Liver (tissue), 9 donors: Measurements from ENCODE around the gene TXLNG. TPM values are rescaled to one million over a fixed set of nuclear protein-coding genes. Genes with fewer than 3 reads are reported as not detected.

ENCODE experiments used
- DNase-seq: peaks from one replicate; pipeline ENCODE4 v3.0.0-alpha.2; 2017; ENCODE audit warnings: low spot score
- H3K27ac ChIP-seq, 2 donors: one replicate each; pipeline ENCODE4 v1.7.0; 2013; ENCODE audit warnings: inconsistent platforms in 2 of 2, low read length in 2 of 2, control low read depth in 1 of 2, low read depth in 1 of 2, mild to moderate bottlenecking in 1 of 2
- H3K27me3 ChIP-seq, 4 donors: one replicate each; pipeline versions ENCODE4 v1.6.1 to v1.7.0; 2013; ENCODE audit warnings: low read length in 3 of 4, inconsistent platforms in 1 of 4, mild to moderate bottlenecking in 1 of 4, moderate library complexity in 1 of 4; ENCODE audit not compliant: control insufficient read depth in 4 of 4, insufficient read depth in 4 of 4
- H3K36me3 ChIP-seq, 4 donors: one replicate each; pipeline versions ENCODE4 v1.6.1 to v1.7.0; 2013; ENCODE audit warnings: low read length in 3 of 4, mild to moderate bottlenecking in 3 of 4, low read depth in 1 of 4, moderate library complexity in 1 of 4; ENCODE audit not compliant: control insufficient read depth in 4 of 4, insufficient read depth in 3 of 4
- H3K4me1 ChIP-seq, 4 donors: one replicate each; pipeline versions ENCODE4 v1.6.1 to v1.7.0; 2013; ENCODE audit warnings: low read length in 3 of 4, mild to moderate bottlenecking in 3 of 4, moderate library complexity in 1 of 4; ENCODE audit not compliant: control insufficient read depth in 4 of 4, insufficient read depth in 4 of 4
- H3K4me3 ChIP-seq, 3 donors: one replicate each; pipeline versions ENCODE4 v1.6.1 to v1.7.0; 2013; ENCODE audit warnings: low read length in 3 of 3, control low read depth in 1 of 3, low read depth in 1 of 3, mild to moderate bottlenecking in 1 of 3
- H3K9ac ChIP-seq, 2 donors: one replicate each; pipeline ENCODE4 v1.7.0; 2013; ENCODE audit warnings: low read length in 2 of 2, mild to moderate bottlenecking in 2 of 2, moderate library complexity in 2 of 2, control low read depth in 1 of 2, low read depth in 1 of 2
- H3K9me3 ChIP-seq, 4 donors: one replicate each; pipeline versions ENCODE4 v1.6.1 to v1.7.0; 2013; ENCODE audit warnings: low read length in 3 of 4; ENCODE audit not compliant: control insufficient read depth in 4 of 4
- ATF3 ChIP-seq: IDR thresholded peaks from 2 replicates; pipeline ENCODE4 v1.6.1; 2016; ENCODE audit warnings: antibody characterized with exemption
- CTCF ChIP-seq: fragments of 150-350 bp; IDR thresholded peaks from 2 replicates; pipeline ENCODE4 v1.5.1; 2017; ENCODE audit warnings: improper control_type of control experiment, low read depth, low read length; ENCODE audit not compliant: missing input control
- EGR1 ChIP-seq, 2 donors: IDR thresholded peaks; 2 replicates each; pipeline ENCODE4 v1.6.1; 2016 to 2018; ENCODE audit warnings: antibody characterized with exemption in 2 of 2, low read depth in 2 of 2
- FOXA1 ChIP-seq: IDR thresholded peaks from 2 replicates; pipeline ENCODE4 v1.6.1; 2016; ENCODE audit warnings: antibody characterized with exemption
- FOXA2 ChIP-seq: IDR thresholded peaks from 2 replicates; pipeline ENCODE4 v1.6.1; 2016; ENCODE audit warnings: antibody characterized with exemption
- GABPA ChIP-seq, 2 donors: IDR thresholded peaks in 1 of 2; conservative IDR thresholded peaks in 1 of 2; 2 replicates each; pipeline ENCODE4 v1.6.1; 2016; ENCODE audit warnings: antibody characterized with exemption in 2 of 2, mild to moderate bottlenecking in 1 of 2, moderate library complexity in 1 of 2
- HNF4A ChIP-seq, 2 donors: conservative IDR thresholded peaks; 2 replicates each; pipeline ENCODE4 v1.6.1; 2016; ENCODE audit warnings: antibody characterized with exemption in 2 of 2, mild to moderate bottlenecking in 2 of 2
- HNF4G ChIP-seq: IDR thresholded peaks from 2 replicates; pipeline ENCODE4 v1.6.1; 2016; ENCODE audit warnings: antibody characterized with exemption
- JUND ChIP-seq, 2 donors: IDR thresholded peaks; 2 replicates each; pipeline ENCODE4 v1.6.1; 2016; ENCODE audit warnings: antibody characterized with exemption in 2 of 2
- MAX ChIP-seq: IDR thresholded peaks from 2 replicates; pipeline ENCODE4 v1.6.1; 2016; ENCODE audit warnings: antibody characterized with exemption
- NR2F2 ChIP-seq: IDR thresholded peaks from 2 replicates; pipeline ENCODE4 v1.6.1; 2016; ENCODE audit warnings: antibody characterized with exemption
- RAD21 ChIP-seq, 2 donors: IDR thresholded peaks; 2 replicates each; pipeline ENCODE4 v1.6.1; 2016; ENCODE audit warnings: antibody characterized with exemption in 2 of 2, mild to moderate bottlenecking in 2 of 2
- REST ChIP-seq: IDR thresholded peaks from 2 replicates; pipeline ENCODE4 v1.6.1; 2016; ENCODE audit warnings: antibody characterized with exemption, mild to moderate bottlenecking
- RXRA ChIP-seq, 2 donors: IDR thresholded peaks; 2 replicates each; pipeline ENCODE4 v1.6.1; 2017 to 2018; ENCODE audit warnings: antibody characterized with exemption in 2 of 2, mild to moderate bottlenecking in 1 of 2
- SP1 ChIP-seq: IDR thresholded peaks from 2 replicates; pipeline ENCODE4 v1.6.1; 2018; ENCODE audit warnings: antibody characterized with exemption, mild to moderate bottlenecking
- TAF1 ChIP-seq: conservative IDR thresholded peaks from 2 replicates; pipeline ENCODE4 v1.6.1; 2016; ENCODE audit warnings: antibody characterized with exemption, mild to moderate bottlenecking
- YY1 ChIP-seq: IDR thresholded peaks from 2 replicates; pipeline ENCODE4 v1.6.1; 2016; ENCODE audit warnings: antibody characterized with exemption, mild to moderate bottlenecking
- ZBTB33 ChIP-seq: IDR thresholded peaks from 2 replicates; pipeline ENCODE4 v1.6.1; 2016; ENCODE audit warnings: antibody characterized with exemption
- WGBS: extraction: QIAGEN DNeasy Blood & Tissue Kit; methylation state at CpG from one replicate; pipeline ENCODE4 v1.1.7; 2013; 5-methylcytosine and 5-hydroxymethylcytosine counted together
- polyA plus RNA-seq, 2 donors: library from polyadenylated mRNA; stranded (reverse) in 1 of 2; unstranded in 1 of 2; fragments of 200-250 nt in 1 of 2; fragments of >200 nt in 1 of 2; fragmentation: Nextera tagmentation in 1 of 2; extraction: Ambion mirVana in 1 of 2; gene quantifications; one replicate each; pipeline versions ENCODE4 v1.2.1 to v1.2.3, GENCODE V29; 2013 to 2015
- total RNA-seq, 2 donors: library from RNA; depleted of rRNA; stranded (reverse); fragments of >200 nt; gene quantifications; one replicate each; pipeline ENCODE4 v1.2.3, GENCODE V29; 2014
- donor health status: healthy.
- donor health status: healthy.
- donor health status: healthy.
- donor health status: healthy.
- donor health status: healthy.

TXLNG gene
- total and polyA plus RNA-seq, 4 donors: 3.7 to 7.4 (median 5.1) TPM

- H3K4me1 ChIP-seq: peaks cover 0 to 16% (median 8%) of the 10 kb centered on the region in 4 donors
- H3K4me3 ChIP-seq: no peak overlapping the region
- no peak overlapping the region for H3K9ac ChIP-seq
- H3K9me3 ChIP-seq: no peaks in the 10 kb centered on the region
- H3K27ac ChIP-seq: no peak overlapping the region
- WGBS: 93% methylated on average over 5 of the region's 5 CpGs
- no peaks in the 10 kb centered on the region for H3K27me3 ChIP-seq
- no peak for TF ChIP-seq ZBTB33
- TF ChIP-seq HNF4A (conservative IDR thresholded peaks at IDR 0.05): no peak
- no peak for TF ChIP-seq CTCF
- no peak for TF ChIP-seq HNF4G
- TF ChIP-seq JUND (IDR thresholded peaks at IDR 0.05): no peak
- no peak for TF ChIP-seq YY1
- TF ChIP-seq TAF1: no peak
- TF ChIP-seq REST: no peak
- TF ChIP-seq RAD21 (IDR thresholded peaks at IDR 0.05): no peak
- TF ChIP-seq EGR1 (IDR thresholded peaks at IDR 0.05; ENCODE audit: low read depth in 2 of 2): no peak
- TF ChIP-seq NR2F2: no peak
- TF ChIP-seq RXRA (IDR thresholded peaks at IDR 0.05): no peak
- no peak for TF ChIP-seq GABPA (IDR thresholded peaks at IDR 0.05 in 1 of 2, conservative IDR thresholded peaks at IDR 0.05 in 1 of 2)
- no peak for TF ChIP-seq FOXA2
- TF ChIP-seq MAX: no peak
- TF ChIP-seq SP1: no peak
- no peak for TF ChIP-seq ATF3
- TF ChIP-seq FOXA1: no peak
- no peaks in the 10 kb centered on the region for H3K36me3 ChIP-seq
- DNase-seq: no peak
Observed at GRCh38 chrX:16874458-16875095, 88.3 kb downstream of the TXLNG start.
